Activated gamma-delta T cell treated with Interleukin-2 at 50 U/mL for 16 hours (primary cell): ENCODE measurements around the gene MACC1.
"Not testable (repeated sequence)": the region's sequence is repeated elsewhere in the genome, so short reads cannot be mapped to it uniquely, and the experiment has no call there.

Experiments used
- DNase-seq: peaks from one replicate; pipeline ENCODE4 v3.0.0-alpha.2; 2020

Gene MACC1

GRCh38 chr7:20122073-20122472 is 95.1 kb downstream of the MACC1 start:
- DNase-seq: no peak

- DNase-seq: no peak
Measured at GRCh38 chr7:20121404-20121803, 95.8 kb downstream of the MACC1 start.

DNA sequence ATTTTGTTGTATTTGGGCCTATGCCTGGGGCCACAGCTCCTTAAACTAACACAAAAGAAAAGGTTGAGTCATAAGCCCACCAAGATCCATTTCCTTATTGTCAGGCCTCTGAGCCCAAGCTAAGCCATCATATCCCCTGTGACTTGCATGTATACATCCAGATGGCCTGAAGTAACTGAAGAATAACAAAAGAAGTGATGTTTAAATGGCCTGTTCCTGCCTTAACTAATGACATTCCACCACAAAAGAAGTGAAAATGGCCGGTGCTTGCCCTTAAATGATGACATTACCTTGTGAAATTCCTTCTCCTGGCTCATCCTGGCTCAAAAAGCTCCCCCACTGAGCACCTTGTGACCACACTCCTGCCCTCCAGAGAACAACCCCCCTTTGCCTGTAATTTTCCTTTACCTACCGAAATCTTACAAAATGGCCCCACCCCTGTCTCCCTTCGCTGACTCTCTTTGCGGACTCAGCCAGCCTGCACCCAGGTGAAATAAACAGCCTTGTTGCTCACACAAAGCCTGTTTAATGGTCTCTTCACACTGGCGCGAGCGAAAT is 96.5 kb downstream of the MACC1 start:
- not testable (repeated sequence) for DNase-seq

DNA sequence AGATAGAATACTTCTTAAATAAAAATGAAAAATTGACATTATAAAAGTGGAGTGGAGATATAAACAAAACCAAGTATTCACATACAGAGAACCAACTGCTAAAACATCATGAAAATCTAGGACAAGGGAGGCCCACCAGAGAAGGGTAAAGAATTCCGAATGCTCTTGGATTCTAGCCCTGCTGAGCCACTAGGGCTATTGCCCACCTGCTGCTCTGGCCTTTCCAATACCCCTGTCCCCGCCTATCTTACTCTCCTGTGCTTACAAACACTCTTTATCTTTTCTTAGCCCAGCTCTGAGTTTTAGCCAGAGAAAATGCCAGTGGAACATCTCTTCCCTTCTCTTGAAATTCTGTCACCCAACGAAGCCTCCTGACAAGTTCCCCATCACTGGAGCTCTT is 100.3 kb downstream of the MACC1 start:
- DNase-seq: no peak

GRCh38 chr7:20114468-20114867 is 102.7 kb downstream of the MACC1 start:
- no peak for DNase-seq

GRCh38 chr7:20113427-20114027 is 103.7 kb downstream of the MACC1 start:
- DNase-seq: no peak

DNA sequence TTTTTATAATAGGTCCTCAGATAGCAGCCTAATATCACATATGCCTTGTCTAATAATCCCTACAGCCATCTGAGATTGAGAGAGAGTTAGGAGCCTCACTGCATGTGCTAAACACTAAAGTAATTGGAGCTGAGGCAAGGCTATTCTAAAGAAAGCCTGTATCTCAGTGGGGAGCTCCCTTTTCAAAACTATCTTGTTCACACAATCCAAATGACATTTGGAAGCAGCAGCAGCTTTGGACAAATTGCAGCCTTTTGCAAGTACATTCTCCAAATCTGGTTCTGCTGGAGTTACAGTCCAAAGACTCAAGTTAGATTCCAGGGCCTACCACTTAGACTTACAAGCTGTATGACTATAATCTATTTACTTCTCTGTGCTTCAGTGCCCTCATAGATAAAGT is 104.5 kb downstream of the MACC1 start:
- DNase-seq: no peak

DNA sequence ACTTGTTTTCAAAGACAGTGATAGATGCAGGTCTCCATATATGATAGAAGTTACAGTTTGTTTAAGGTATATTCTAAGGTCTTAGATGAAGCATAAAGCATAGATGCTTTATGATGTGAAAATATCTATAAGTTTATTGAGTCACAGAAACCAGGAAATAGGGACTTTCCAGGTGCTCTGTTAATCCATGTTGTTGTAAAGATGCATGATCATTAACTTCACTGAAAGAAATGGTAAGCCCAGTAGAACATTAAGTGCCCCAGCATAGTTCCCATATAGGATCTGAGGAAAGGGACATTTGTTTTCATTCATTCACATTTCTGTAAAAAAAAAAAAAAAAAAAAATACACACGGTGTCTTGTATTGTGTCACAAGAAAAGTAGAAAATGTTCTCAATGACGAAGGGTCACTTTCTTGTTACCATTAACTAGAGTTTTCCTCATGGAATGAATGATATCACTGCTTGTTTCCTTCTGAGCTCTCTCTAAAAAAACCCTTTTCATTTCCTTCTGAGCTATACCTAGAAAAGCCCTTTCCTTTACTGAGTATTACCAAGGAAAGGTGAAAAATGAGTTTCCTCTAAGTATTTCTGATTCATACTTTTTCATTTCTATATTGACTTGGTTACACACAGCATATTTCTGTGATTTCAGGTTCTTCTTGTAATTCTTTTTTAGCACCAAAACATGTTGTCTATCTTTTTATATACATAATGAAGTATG is 105.2 kb downstream of the MACC1 start:
- no peak for DNase-seq

DNA sequence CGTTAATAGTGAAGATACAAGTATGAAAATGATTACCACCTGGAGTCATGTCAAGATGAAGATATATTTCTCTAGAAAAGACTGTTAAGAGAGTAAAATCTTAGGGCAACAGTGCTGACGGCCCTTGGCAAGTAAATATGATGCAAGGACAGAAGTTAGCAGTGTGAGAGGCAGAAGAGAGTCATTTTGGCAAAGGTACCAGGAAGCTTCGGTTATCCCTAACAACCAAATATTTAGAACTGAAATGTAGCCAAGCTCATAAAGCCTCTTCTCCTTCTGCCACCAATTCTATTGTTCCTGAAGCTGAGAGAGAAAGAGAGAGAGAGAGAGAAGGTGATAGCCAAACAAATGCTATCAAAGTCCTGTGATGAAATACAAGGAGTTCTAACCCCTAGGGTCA is 109.6 kb downstream of the MACC1 start:
- no peak for DNase-seq

DNA sequence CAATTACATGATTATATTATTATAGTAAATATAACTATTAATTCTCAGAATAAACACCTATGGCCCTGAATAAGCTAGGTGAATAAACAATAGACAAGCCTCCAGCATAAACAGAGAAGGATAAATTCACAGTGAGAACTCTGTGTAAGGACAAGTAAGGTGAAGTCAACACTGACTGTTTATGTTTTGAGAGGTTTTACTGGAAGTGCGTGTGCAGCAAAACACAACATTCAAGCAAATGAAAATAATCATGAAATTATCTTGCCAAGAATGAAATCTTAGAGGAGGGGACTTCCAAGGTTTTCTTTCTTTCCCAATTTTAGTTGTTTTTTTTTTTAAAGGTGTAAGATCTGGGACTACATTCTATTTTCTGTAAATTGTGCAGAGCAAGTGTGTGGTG is 112.5 kb downstream of the MACC1 start:
- DNase-seq: no peak

DNA sequence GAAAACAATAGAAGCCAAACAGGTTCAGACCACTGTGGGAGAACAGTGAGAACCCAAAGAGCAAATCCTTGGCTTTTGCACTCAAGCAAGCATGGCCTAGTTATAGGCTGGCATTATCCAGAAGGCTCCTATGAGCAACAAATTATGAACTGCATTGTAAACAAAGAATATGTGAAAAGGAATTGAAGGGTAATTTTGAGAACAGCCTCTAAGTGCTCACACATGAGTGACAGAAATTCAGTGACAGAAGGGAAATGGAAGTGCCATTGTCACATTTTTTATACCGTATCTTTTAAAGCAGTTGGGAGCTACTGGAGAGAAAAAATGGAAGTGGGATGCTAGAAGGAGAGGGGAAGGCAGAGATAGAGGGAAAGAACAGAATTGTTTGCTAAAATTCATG is 114.2 kb downstream of the MACC1 start:
- no peak for DNase-seq

- no peak for DNase-seq
Measured at GRCh38 chr7:20095862-20096261, 121.3 kb downstream of the MACC1 start.

DNA sequence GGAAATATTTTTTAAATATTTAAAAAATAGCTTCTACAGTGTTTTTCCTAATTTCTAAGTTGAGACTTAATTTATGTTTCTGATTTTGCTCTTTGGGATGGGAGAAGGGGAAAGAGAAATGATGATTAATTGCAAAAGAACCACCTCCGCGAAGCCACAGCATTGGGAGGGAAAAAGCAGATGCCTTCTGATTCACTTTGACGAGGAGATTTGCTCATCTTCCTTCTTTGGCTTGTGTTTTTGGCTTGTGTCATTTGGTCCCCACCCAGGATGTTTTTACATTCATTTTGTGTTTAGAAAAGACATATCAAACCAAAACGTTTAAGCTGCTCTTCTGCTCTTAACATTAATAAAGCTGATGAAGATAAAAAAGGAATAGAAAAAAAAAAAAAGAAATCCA is 121.7 kb downstream of the MACC1 start:
- DNase-seq: no peak

GRCh38 chr7:20089431-20089830 is 127.8 kb downstream of the MACC1 start:
- DNase-seq: no peak

DNA sequence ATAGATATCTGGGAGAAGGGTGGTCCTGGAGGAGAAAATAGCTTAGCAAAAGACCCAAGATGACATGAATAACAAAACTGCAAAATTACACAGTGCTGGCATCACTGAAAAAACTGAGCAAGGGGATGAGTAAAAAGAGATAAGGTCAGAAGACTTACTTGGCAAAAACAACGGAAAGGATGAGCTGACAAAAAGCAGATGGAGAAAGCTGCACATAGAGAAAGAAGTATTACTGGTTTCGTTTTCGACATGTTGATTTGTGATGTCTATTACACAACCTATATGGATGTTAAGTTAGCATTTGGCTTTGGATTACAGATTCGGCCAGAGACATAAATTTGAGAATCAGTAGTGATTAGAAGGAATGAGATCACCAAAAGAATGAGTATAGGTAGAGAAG is 132.1 kb downstream of the MACC1 start:
- no peak for DNase-seq
